Measurements from ENCODE around the gene TESPA1. TPM values are rescaled to one million over a fixed set of nuclear protein-coding genes. Genes with fewer than 3 reads are reported as not detected.

Gene TESPA1
- total RNA-seq, 3 donors from 2014 or later (not counting 1 experiment from before 2014, with no cell fraction given): 39.9 to 59.6 (median 53.5) TPM

- Histone ChIP-seq H3K4me1 (ENCODE audit: control insufficient read depth, insufficient read depth, low read length) (peaks cover 5% of the 10 kb centered on the region), H3K36me3 (ENCODE audit: control insufficient read depth, insufficient read depth, low read length) (peaks cover 46% of the 10 kb centered on the region), H3K4me3 (ENCODE audit: low read length) (no peak overlapping the region), H3K27me3 (ENCODE audit: control insufficient read depth, insufficient read depth, low read length) (no peaks in the 10 kb centered on the region), H3K9me3 (ENCODE audit: control insufficient read depth, insufficient read depth, low read length) (no peaks in the 10 kb centered on the region), H3K27ac (ENCODE audit: low read length) (no peak overlapping the region)
- intact Hi-C loops (cut with micrococcal nuclease): no loop called here
- H3K27ac Mint-ChIP-seq: peak overlapping the region in 1 of 2 donors; percentile 31
- no peak for TF ChIP-seq CTCF (IDR thresholded peaks at IDR 0.05)
- no peak overlapping the region for H3K4me3 Mint-ChIP-seq
- no peaks in the 10 kb centered on the region for H3K27me3 Mint-ChIP-seq (ENCODE audit: low read depth in 2 of 2)
- WGBS (ENCODE audit: insufficient coverage): 100% methylated on average over 1 of the region's 3 CpGs
- DNase-seq (no peak), ATAC-seq (no peak)
- peaks cover 28% of the 10 kb centered on the region for H3K36me3 Mint-ChIP-seq
- H3K9me3 Mint-ChIP-seq: no peaks in the 10 kb centered on the region
- H3K4me1 Mint-ChIP-seq: peaks cover 49 to 53% of the 10 kb centered on the region in 2 donors
Observed at GRCh38 chr12:54973556-54973955, 11.0 kb downstream of the TESPA1 start.

GRCh38 chr12:54970741-54971140 is 13.8 kb downstream of the TESPA1 start:
- H3K9me3 ChIP-seq (ENCODE audit: control insufficient read depth, insufficient read depth, low read length): no peaks in the 10 kb centered on the region
- no peak overlapping the region for H3K27ac ChIP-seq (ENCODE audit: low read length)
- H3K36me3 ChIP-seq (ENCODE audit: control insufficient read depth, insufficient read depth, low read length): peaks cover 55% of the 10 kb centered on the region
- ATAC-seq: no peak
- Mint-ChIP-seq H3K27me3 (ENCODE audit: low read depth in 2 of 2) (no peaks in the 10 kb centered on the region), H3K4me1 (peaks cover 41% of the 10 kb centered on the region in 2 donors), H3K4me3 (no peak overlapping the region), H3K27ac (no peak overlapping the region), H3K9me3 (no peaks in the 10 kb centered on the region), H3K36me3 (peaks cover 35% of the 10 kb centered on the region)
- H3K4me3 ChIP-seq (ENCODE audit: low read length): no peak overlapping the region
- WGBS (ENCODE audit: insufficient coverage): 97% methylated on average over 3 of the region's 3 CpGs
- intact Hi-C loops (cut with micrococcal nuclease): no loop called here
- peaks cover 2% of the 10 kb centered on the region for H3K4me1 ChIP-seq (ENCODE audit: control insufficient read depth, insufficient read depth, low read length)
- no peak for DNase-seq
- H3K27me3 ChIP-seq (ENCODE audit: control insufficient read depth, insufficient read depth, low read length): no peaks in the 10 kb centered on the region
- TF ChIP-seq CTCF (IDR thresholded peaks at IDR 0.05): no peak

- Mint-ChIP-seq H3K9me3 (no peaks in the 10 kb centered on the region), H3K27ac (peak overlapping the region; percentile 39 to 60), H3K36me3 (peaks cover 38% of the 10 kb centered on the region), H3K4me1 (peaks cover 23 to 24% of the 10 kb centered on the region in 2 donors), H3K27me3 (ENCODE audit: low read depth in 2 of 2) (no peaks in the 10 kb centered on the region), H3K4me3 (no peak overlapping the region)
- DNase-seq: peak in 1 of 2 donors; percentile 62
- intact Hi-C loops (cut with micrococcal nuclease): no loop called here
- TF ChIP-seq CTCF (IDR thresholded peaks at IDR 0.05): no peak
- WGBS (ENCODE audit: insufficient coverage): 44% methylated on average over 2 of the region's 4 CpGs
- Histone ChIP-seq H3K27me3 (ENCODE audit: control insufficient read depth, insufficient read depth, low read length) (no peaks in the 10 kb centered on the region), H3K4me1 (ENCODE audit: control insufficient read depth, insufficient read depth, low read length) (peaks cover 2% of the 10 kb centered on the region), H3K9me3 (ENCODE audit: control insufficient read depth, insufficient read depth, low read length) (no peaks in the 10 kb centered on the region), H3K36me3 (ENCODE audit: control insufficient read depth, insufficient read depth, low read length) (peaks cover 62% of the 10 kb centered on the region), H3K4me3 (ENCODE audit: low read length) (no peak overlapping the region), H3K27ac (ENCODE audit: low read length) (no peak overlapping the region)
- ATAC-seq: no peak
Observed at GRCh38 chr12:54968181-54968730, 16.3 kb downstream of the TESPA1 start.

GRCh38 chr12:54967461-54967860 is 17.1 kb downstream of the TESPA1 start:
- DNase-seq: peak in 1 of 2 donors; percentile 62
- no peak overlapping the region for H3K27ac ChIP-seq (ENCODE audit: low read length)
- peaks cover 62% of the 10 kb centered on the region for H3K36me3 ChIP-seq (ENCODE audit: control insufficient read depth, insufficient read depth, low read length)

More at GRCh38 chr12:54967461-54967860, 17.1 kb downstream of the TESPA1 start:
- H3K9me3 Mint-ChIP-seq: no peaks in the 10 kb centered on the region
- H3K4me3 ChIP-seq (ENCODE audit: low read length): no peak overlapping the region
- peak overlapping the region; percentile 0 for H3K4me3 Mint-ChIP-seq
- 57% methylated on average over 2 of the region's 2 CpGs for WGBS (ENCODE audit: insufficient coverage)
- peak overlapping the region in 1 of 2 donors; percentile 39 for H3K27ac Mint-ChIP-seq
- intact Hi-C loops (cut with micrococcal nuclease): no loop called here
- H3K36me3 Mint-ChIP-seq: peaks cover 38% of the 10 kb centered on the region
- no peak for TF ChIP-seq CTCF (IDR thresholded peaks at IDR 0.05)
- H3K4me1 Mint-ChIP-seq: peaks cover 15 to 22% of the 10 kb centered on the region in 2 donors
- ATAC-seq: no peak
- H3K9me3 ChIP-seq (ENCODE audit: control insufficient read depth, insufficient read depth, low read length): no peaks in the 10 kb centered on the region
- no peaks in the 10 kb centered on the region for H3K27me3 Mint-ChIP-seq (ENCODE audit: low read depth in 2 of 2)
- H3K27me3 ChIP-seq (ENCODE audit: control insufficient read depth, insufficient read depth, low read length): no peaks in the 10 kb centered on the region
- peaks cover 2% of the 10 kb centered on the region for H3K4me1 ChIP-seq (ENCODE audit: control insufficient read depth, insufficient read depth, low read length)

All from natural killer cell (primary cell).